Activated naive CD4-positive, alpha-beta T cell treated with anti-CD3 and anti-CD28 coated beads, Interleukin-2, amount 50 U/mL, for 72 hours (primary cell): Measurements from ENCODE around the gene TUBG2. TPM values are rescaled to one million over a fixed set of nuclear protein-coding genes. Genes with fewer than 3 reads are reported as not detected.
"Not testable (repeated sequence)": the region's sequence is repeated elsewhere in the genome, so short reads cannot be mapped to it uniquely, and the experiment has no call there.

Experiments used
- ATAC-seq, 2 donors: fragments of 150-1000 bp; cut with Tn5 transposase; 2 replicates each; pipeline ENCODE4 v1.10.0; 2021; ENCODE audit warnings: mild to moderate bottlenecking in 2 of 2, moderate library complexity in 2 of 2
- DNase-seq, 2 donors: peaks; one replicate each; pipeline ENCODE4 v3.0.0; 2021 to 2022; ENCODE audit warnings: low spot score in 2 of 2
- H3K27ac Mint-ChIP-seq, 2 donors: one replicate each; pipeline ENCODE4 v1.8.0; 2022; ENCODE audit warnings: mild to moderate bottlenecking in 2 of 2, mixed read lengths in 2 of 2
- H3K36me3 Mint-ChIP-seq, 2 donors: one replicate each; pipeline ENCODE4 v1.8.0; 2022; ENCODE audit warnings: mixed read lengths in 2 of 2
- H3K9me3 Mint-ChIP-seq, 2 donors: one replicate each; pipeline ENCODE4 v1.8.0; 2022; ENCODE audit warnings: mixed read lengths in 2 of 2
- total RNA-seq, 2 donors: library from RNA; stranded (reverse); gene quantifications; one replicate each; pipeline ENCODE4 v1.2.3, GENCODE V29; 2022

The TUBG2 gene
- total RNA-seq, 2 donors from 2014 or later: 12.7 to 23.3 TPM

DNA sequence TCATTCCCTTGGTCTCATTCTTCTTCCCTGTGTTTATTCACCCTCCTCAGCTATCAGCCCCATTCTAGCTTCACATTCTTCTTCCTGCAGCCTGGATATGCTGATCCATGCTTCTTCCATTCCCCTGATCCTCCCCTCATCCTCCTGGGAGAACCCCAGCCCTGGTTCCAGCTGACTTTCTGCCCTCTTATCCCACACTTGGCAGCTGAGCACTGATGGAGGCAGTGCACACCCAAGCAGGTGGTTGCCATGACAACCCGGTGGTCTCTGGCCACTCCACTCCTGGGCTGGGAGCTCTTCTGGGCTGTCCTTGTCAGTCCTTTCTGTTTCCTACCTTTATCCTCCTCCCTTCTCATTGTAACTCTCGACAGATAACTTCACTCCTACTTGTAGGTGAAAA, 16.7 kb upstream of the TUBG2 start:
- Mint-ChIP-seq H3K27ac (peak overlapping the region in 1 of 2 donors; percentile 39), H3K36me3 (no peaks in the 10 kb centered on the region), H3K9me3 (no peaks in the 10 kb centered on the region)
- DNase-seq (no peak), ATAC-seq (no peak)

DNA sequence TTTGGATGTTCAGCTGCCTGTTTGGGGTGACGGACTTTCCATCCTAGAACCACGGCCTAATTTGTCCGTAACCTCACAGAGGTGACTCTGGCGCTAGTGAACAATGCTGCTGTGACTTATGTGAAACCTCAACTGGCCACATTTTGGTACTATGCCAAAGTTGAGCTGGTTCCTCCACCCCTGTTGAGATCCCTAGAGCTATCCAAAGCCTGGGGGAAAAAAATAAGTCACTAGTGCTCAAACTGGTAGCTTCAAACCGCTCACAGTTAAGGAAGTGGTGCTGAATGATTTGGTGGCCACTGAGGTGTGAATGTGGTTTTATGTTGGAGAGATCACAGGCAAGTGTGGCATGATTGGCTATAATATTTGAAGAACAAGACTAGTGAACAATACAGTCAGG, 11.3 kb upstream of the TUBG2 start:
- ATAC-seq (peak; percentile 32 to 49), DNase-seq (no peak)
- Mint-ChIP-seq H3K36me3 (no peaks in the 10 kb centered on the region), H3K27ac (no peak overlapping the region), H3K9me3 (no peaks in the 10 kb centered on the region)

DNA sequence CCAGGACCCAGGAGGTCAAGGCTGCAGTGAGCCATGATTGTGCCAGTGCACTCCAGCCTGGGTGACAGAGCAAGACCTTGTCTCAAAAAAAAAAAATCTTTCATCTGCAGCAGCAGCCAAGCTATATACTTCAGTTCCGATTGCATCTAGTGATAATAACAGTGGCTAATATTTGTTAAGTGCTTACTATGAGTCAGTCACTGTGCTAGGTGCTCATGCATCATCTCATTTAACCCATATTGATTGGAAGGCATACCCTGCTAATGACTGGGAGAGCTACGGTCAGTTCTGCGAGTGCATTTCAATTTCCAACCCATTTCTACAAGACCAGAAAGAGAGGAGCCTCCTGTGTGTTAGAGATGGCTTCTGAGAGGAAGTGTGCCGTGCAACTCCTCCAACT, 7.7 kb upstream of the TUBG2 start:
- no peak for ATAC-seq
- Mint-ChIP-seq H3K9me3 (no peaks in the 10 kb centered on the region), H3K36me3 (no peaks in the 10 kb centered on the region), H3K27ac (no peak overlapping the region)
- no peak for DNase-seq

DNA sequence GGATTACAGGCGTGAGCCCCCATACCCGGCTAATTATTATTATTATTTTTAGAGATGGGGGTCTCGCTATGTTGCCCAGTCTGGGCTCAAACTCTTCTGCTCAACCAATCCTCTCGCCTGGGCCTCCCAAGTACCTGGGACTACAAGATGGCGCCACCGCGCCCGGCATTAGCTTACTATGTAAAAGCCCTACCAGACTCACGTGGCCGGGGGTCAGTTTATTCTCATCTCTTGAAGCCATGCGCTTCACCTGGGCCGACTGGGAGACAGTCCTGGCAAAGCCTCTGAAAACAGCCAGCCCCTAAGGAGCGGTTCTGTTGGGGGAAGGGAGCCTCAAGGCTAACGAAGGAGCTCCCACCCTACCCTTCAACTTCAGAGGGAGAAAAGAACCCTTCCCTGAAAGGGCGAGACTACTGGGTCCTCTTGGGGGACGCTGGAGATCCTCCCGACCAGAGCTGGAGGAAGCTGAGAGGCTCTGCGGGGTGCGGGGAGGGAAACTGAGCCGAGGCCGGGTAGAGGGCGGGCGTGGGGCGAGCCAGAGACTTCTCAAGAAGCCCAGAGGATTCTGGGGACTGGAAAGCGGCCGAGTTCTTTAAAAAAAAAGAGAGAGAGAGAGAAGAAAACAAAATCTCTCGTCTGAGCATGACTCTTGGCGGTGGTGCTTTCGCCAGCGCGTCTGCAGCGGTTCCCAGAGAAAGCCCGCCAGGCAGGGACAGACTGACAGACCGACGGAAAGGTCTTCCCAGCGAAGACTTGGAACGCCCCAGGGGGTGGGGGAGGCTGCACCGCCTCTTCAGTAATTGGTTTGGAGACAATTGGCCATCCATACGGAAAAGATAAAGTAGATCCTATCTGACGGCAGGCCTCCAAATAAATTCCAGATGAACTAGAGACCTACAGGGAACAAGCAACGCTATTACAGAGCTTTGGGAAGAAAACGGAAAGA, 5.6 kb upstream of the TUBG2 start:
- Mint-ChIP-seq H3K36me3 (peaks cover 0 to 4% of the 10 kb centered on the region in 2 donors), H3K27ac (no peak overlapping the region), H3K9me3 (peaks cover 4 to 9% of the 10 kb centered on the region in 2 donors)
- DNase-seq (no peak), ATAC-seq (no peak)

DNA sequence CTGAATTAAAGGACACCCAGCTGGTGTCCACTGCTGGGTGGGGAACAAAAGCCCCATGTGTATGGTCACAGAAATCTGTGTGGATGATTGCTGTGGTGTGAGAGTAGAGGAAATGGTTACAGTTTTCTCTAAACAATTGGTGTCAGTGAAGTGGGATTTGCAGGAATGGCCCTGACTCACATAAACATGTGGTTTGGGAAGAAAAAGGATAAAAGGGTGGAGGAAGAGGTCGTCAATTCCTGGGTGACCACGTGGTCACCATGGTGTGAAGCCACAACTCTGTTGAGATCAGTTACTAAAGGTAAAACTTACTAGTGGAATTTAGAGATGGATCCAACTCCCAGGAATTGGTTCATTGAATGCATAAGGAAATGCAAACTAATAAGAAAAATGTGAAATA, 3.6 kb upstream of the TUBG2 start:
- peaks cover 4 to 5% of the 10 kb centered on the region in 2 donors for H3K36me3 Mint-ChIP-seq
- ATAC-seq (no peak), DNase-seq (no peak)
- peaks cover 4 to 9% of the 10 kb centered on the region in 2 donors for H3K9me3 Mint-ChIP-seq
- H3K27ac Mint-ChIP-seq: peak overlapping the region; percentile 11 to 62

DNA sequence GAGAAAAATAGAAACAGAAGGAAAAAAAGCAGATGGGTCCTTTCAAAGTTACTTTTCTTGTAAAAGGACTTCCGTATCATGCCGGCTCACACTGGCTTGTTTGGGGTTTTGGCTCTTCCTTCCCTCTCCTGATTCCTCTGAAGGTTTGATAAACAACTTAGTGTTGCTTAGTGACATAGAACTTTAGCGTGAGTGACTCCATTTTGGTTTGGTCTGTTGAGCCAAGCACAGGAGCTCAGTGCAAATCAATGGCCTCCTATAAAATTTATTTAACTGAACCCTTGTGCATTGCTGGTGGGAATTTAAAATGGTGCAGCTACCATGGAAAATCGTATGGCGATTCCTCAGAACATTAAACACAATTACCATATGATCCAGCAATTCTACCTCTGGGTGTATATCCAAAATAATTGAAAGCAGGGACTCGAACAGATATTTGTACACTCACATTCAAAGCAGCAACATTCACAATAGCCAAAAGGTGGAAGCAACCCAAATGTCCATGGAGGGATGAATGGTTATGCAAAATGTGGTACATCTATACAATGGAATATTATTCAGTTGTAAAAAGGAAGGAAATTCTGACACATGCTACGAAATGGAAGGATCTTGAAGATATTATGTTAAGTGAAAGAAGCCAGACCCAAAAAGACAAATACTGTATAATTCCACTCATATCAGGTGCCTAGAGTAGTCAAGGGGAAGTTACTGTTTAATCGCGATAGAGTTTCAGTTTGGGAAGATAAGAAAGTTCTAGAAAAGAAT, 1.1 kb upstream of the TUBG2 start:
- peak overlapping the region; percentile 31 to 92 for H3K27ac Mint-ChIP-seq
- DNase-seq (no peak), ATAC-seq (no peak)
- H3K36me3 Mint-ChIP-seq: peaks cover 4 to 5% of the 10 kb centered on the region in 2 donors
- H3K9me3 Mint-ChIP-seq: peaks cover 4 to 9% of the 10 kb centered on the region in 2 donors

DNA sequence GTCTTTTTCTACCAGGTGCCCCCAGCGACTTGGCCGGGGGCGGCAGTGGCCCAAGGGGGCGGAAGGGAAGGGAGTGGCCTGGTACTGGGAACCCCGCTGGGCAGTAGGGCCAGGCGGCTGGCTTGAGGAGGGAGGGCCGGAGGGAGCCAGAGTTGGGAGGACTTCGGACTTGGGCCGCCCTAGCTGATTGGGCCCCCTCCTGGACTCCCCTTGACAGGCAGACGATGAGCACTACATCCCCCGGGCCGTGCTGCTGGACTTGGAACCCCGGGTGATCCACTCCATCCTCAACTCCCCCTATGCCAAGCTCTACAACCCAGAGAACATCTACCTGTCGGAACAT, 819 bp downstream of the TUBG2 start:
- not testable (repeated sequence) for DNase-seq, ATAC-seq, H3K9me3 Mint-ChIP-seq, H3K36me3 Mint-ChIP-seq
- H3K27ac Mint-ChIP-seq: peak overlapping the region in 1 of 2 donors; percentile 92

DNA sequence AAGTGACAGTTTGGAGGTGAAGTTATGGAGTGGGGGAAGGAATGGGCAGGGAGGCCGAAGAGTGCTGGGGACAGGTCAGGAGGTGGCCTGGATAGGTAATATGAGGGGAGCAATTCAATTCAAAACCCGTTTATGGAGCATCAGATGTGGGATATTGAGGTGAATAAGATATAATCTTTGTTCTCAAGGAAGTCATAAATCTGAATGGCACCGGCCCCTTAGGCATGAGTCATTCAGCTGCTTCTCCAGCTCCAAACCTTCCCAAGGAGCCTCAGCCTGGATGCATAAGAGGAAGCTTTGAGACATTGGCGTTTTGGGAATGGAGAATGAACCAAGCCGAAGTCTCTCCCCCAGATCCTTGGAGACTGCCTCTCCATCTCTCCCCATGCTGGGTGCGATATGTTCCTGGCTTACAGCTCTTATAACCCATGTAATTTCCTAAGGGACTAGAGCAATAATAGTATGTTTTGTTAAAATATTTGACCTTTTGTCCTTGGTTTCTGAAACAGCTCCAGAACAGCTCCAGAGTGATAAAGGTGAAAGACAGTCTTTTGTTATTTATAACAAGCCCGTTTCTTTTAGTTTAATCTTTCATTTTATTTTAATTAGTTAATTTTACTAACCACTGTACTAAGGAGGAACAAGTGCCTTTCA, 1.7 kb downstream of the TUBG2 start:
- DNase-seq (no peak), ATAC-seq (no peak)
- H3K9me3 Mint-ChIP-seq: peaks cover 4 to 9% of the 10 kb centered on the region in 2 donors
- peaks cover 7 to 10% of the 10 kb centered on the region in 2 donors for H3K36me3 Mint-ChIP-seq
- no peak overlapping the region for H3K27ac Mint-ChIP-seq

DNA sequence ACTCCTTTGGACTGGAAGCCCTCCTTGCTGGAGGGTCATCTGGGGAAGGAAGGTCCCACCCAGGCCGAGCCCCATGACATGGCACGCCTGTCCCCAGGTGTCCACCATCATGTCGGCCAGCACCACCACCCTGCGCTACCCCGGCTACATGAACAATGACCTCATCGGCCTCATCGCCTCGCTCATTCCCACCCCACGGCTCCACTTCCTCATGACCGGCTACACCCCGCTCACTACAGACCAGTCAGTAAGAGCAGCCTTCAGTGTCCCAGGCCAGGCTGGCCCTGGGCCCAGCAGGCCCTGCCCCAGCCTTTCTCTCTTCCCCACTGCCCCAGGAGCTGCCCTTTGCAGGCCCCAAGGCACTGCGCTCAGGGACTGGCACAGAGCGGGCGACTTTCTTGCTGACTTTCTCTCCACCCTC, 6.5 kb downstream of the TUBG2 start:
- peaks cover 6 to 9% of the 10 kb centered on the region in 2 donors for H3K36me3 Mint-ChIP-seq
- DNase-seq: no peak
- H3K9me3 Mint-ChIP-seq: no peaks in the 10 kb centered on the region
- ATAC-seq: no peak
- H3K27ac Mint-ChIP-seq: no peak overlapping the region

DNA sequence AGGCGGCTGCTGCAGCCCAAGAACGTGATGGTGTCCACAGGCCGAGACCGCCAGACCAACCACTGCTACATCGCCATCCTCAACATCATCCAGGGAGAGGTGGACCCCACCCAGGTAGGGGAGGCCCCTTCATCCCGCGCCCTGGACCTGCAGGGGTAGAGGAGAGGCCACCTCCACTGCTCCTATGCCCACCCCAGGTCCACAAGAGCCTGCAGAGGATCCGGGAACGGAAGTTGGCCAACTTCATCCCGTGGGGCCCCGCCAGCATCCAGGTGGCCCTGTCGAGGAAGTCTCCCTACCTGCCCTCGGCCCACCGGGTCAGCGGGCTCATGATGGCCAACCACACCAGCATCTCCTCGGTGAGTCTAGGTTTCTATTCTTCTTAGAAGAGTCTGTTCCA, 7.0 kb downstream of the TUBG2 start:
- not testable (repeated sequence) for H3K36me3 Mint-ChIP-seq, H3K27ac Mint-ChIP-seq, H3K9me3 Mint-ChIP-seq, ATAC-seq, DNase-seq

DNA sequence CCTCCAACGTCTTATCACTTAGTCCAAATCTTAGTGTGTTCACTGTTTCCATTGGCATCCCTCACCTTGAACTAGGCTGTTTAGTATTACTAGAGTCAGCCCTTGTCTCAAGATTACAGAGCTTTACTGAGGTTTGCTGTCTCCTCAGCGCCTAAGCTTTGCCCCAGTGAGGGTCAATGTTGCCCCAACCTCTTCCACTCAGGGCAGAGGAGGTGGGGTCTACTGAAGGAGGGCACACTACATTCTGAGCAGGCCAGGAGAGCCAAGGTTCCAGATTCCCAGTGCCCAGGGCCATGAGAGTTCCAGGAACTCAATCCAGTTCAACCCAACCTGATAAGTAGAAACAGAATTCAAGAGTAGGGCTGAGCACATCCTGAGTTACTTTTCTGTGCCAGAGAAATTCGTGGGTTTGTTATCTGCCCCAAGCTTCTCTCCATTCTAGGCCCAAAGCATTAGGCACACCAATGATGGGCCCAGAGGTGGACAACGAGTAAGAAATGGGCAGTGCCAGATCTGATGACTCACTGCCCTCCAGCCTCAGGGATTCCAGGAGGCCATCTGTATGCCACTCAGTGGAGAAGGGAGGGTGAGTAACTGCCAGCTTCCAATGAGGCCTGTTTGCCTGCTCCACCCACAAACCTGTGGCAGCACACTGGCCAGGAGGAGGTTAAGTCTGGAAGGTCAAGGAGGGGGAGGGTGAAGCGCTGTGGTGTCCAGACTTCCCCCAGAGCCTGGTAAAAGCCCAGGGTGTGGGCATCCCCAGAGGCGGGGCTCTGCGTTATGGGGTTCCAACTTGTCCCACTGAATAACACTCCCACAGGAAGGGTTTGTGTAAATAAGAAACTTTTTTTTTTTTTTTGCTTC, 8.2 kb downstream of the TUBG2 start:
- no peak for DNase-seq
- Mint-ChIP-seq H3K9me3 (no peaks in the 10 kb centered on the region), H3K27ac (no peak overlapping the region), H3K36me3 (peaks cover 6 to 9% of the 10 kb centered on the region in 2 donors)
- ATAC-seq: peak in 1 of 2 donors; percentile 63

DNA sequence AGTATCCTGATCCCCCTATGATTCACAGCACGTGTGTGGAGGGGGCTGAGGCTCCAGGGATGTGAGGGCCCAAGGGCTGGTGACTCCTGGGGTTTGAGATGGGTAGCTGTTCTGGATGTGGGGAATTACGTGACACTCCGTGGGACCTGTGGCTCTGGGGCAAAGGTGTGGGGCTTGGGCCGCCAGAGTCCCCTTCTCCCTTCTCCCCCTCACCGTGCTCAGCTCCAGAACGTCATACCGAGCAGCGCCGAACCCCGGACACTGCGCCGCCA, 10.6 kb downstream of the TUBG2 start:
- no peak for DNase-seq
- ATAC-seq: no peak
- peaks cover 6 to 9% of the 10 kb centered on the region in 2 donors for H3K36me3 Mint-ChIP-seq
- H3K9me3 Mint-ChIP-seq: no peaks in the 10 kb centered on the region
- H3K27ac Mint-ChIP-seq: no peak overlapping the region

DNA sequence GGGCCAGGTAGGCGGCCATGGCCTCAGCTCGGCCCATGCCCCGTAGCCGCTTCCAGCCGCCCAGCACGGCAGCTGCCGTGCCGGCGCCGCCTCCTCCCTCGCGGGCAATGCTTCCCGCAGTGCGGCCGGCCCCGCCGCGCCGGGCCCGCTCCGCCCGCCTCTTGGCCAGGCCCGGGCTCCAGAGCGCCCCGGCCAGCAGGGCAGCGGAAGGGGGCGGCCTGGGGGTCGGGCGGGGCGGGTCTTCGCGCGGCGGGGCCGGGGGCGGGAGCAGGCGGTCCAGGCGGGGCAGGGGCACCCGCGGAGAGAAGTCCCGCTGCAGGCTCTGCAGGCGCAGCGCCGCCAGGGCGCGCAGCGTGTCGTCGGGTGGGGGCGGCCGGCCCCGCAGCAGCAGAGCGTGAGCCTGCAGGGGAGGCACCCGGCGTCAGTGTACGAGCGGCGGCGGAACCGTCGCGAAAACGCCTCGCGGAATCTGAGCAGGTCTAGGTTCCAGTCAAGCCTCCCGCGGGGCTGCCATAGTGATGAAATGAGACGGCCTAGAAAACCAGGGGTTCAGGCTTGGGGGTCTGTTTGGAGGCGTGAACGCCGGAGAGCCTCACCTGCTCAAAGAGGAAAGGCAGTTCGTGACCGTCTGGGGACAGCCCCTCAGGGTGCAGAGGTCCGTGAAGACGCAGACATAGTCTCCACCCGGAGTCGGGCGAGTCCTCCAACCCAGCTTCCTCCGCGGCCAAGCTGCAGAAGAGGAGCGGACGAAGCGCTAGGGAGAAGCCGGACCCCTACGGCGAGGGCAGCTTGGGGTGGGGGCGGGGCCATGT, 11.1 kb downstream of the TUBG2 start:
- H3K9me3 Mint-ChIP-seq: no peaks in the 10 kb centered on the region
- H3K27ac Mint-ChIP-seq: no peak overlapping the region
- DNase-seq: no peak
- ATAC-seq: peak; percentile 64 to 69
- peaks cover 6 to 9% of the 10 kb centered on the region in 2 donors for H3K36me3 Mint-ChIP-seq

DNA sequence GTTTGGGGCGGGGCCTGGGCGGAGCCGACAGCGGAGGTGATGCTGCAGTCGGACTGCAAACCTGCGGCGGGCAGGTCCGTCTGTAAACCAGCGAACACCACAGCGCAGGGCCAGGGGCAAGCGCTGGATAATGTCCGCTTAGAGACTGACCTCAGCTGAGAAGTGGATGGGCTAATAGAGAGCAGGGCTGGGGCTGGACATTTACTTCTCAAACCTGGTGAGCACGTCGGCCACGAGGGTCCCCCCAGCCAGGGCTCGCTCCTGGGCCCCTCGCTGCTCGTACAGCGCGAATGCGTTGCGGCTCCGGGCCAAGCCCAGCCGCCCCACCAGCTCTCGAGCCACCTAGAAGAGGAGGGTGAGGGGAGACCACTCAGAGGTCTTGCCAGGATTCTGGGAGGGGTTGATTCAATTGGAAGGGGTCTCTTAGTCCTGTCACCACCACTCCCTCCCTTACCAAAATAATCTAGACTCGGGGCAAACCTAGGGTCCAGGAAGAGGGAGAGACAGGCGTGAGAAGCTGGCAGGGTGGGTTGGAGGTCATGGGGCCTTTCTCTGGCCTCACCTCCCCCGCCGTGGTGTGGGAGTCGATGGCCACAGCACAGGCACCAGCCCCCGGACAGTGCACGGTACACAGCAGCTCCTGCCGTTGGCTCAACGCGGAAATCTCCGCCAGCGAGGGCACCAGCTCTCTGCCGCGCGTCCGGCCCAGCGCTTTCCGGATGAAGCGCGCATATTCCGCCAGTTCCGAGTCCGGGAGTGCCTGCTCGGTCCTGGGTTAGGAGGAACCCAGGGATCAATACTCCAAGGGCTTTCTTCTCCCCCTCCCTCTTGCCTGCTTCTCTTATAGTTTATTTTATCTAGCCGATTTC, 11.9 kb downstream of the TUBG2 start:
- ATAC-seq (peak in 1 of 2 donors; percentile 23), DNase-seq (no peak)
- no peak overlapping the region for H3K27ac Mint-ChIP-seq
- no peaks in the 10 kb centered on the region for H3K9me3 Mint-ChIP-seq
- H3K36me3 Mint-ChIP-seq: peaks cover under 1 to 2% of the 10 kb centered on the region in 2 donors

DNA sequence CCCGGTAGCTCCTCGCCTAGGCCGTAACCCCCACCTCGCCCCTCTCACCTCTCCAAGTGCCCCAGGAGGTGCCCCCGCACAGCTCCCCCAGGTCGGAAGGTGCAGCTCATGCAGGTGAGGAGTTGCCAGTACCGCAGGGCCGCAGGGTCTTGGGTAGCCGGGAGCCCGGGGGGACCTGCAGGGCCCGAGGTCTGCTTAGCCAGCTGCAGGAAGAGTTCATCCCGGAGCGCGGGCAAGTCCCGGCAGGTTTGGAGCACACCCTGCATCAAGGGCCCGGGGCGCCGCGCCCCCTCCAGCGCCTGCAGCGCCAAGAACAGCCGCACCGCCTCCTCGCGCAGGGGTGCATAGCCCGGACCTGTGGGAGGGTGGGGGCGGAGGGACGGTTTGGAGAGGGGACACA, 13.0 kb downstream of the TUBG2 start:
- ATAC-seq: no peak
- no peaks in the 10 kb centered on the region for H3K9me3 Mint-ChIP-seq
- no peaks in the 10 kb centered on the region for H3K36me3 Mint-ChIP-seq
- DNase-seq: no peak
- H3K27ac Mint-ChIP-seq: no peak overlapping the region
